Measurements from ENCODE around the gene TMOD1. TPM values are rescaled to one million over a fixed set of nuclear protein-coding genes. Genes with fewer than 3 reads are reported as not detected.
"Not testable (repeated sequence)": the region's sequence is repeated elsewhere in the genome, so short reads cannot be mapped to it uniquely, and the experiment has no call there.

Gene TMOD1
- total RNA-seq, 1 donor from 2014 or later = 1.7 TPM

DNA sequence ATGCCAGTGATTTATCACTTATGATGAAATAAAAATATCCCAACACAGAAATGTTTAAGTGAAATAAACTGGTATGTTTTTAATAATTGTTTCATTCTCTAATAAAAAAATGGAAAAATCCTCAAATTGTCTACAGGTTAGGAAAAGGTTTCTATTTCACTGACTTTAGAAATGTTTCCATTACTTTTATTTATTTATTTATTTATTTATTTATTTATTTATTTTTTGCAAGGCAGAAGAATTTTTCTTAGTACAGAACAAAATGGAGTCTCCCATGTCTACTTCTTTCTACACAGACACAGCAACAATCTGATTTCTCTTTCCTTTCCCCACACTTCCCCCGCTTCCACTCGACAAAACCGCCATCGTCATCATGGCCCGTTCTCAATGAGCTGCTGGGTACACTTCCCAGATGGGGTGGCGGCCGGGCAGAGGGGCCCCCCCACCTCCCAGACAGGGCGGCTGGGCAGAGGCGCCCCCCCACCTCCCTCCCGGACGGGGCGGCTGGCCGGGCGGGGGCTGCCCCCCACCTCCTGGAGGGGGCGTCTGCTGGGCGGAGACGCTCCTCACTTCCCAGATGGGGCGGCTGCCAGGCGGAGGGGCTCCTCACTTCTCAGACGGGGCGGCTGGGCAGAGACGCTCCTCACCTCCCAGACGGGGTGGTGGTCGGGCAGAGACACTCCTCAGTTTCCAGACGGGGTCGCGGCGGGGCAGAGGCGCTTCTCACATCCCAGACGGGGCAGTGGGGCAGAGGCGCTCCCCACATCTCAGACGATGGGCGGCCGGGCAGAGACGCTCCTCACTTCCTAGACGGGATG is 3.7 kb upstream of the TMOD1 start:
- not testable (repeated sequence) for DNase-seq (ENCODE audit: low read depth in 2 of 2)

DNA sequence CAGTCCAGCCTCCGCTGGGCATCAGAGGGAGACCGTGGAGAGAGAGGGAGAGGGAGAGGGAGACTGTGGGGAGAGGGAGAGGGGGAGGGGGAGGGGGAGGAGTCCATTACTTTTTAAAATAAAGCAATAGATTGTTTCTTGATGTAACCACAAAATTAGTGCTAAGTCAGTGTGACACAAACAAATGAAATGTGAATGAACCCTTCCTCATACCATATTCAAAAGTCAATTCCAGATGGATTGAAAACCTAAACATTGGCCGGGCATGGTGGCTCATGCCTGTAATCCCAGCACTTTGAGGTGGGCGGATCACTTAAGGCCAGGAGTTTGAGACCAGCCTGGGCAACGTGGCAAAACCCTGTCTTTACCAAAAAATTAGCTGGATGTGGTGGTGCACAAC is 2.6 kb upstream of the TMOD1 start:
- not testable (repeated sequence) for DNase-seq (ENCODE audit: low read depth in 2 of 2)

DNA sequence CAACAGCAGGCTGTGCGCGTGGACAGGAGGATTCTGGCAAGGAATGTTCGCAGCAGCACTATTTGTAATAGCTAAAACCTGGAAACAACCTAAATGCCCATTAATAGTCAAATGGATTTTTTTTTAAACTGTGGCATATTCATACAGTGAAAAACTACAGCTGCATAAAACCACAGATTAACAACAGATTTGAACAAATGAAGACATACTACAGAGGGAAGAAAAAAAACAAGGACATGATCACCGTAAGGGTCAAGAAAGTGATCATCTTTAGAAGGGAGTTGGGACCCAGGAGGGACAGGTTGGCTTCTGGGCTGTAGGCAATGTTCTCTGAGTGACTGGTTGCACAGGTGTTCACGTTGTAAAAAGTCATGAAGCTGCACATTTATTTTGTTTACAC is 1.2 kb upstream of the TMOD1 start:
- DNase-seq (ENCODE audit: low read depth in 2 of 2) = no peak

DNA sequence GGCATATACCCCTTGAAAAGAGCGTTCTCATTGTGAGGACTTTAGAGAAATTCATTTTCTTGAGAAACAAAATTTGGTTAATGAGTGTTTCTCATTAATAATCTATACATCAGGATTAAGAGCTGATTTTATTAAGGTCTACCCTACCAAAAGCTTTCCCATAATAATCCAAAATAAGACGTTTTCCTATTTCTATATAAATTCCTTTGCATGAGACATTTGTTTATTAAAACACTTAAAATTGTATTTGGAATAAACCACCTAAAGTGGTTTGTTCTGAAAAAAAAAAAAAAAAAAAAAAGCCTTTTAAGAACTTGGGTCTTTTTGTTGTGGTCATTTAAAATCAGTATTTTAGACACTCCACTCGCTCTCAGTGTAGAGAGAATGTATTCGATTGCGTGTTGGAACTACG is 695 bp upstream of the TMOD1 start:
- DNase-seq (ENCODE audit: low read depth in 2 of 2) = no peak

DNA sequence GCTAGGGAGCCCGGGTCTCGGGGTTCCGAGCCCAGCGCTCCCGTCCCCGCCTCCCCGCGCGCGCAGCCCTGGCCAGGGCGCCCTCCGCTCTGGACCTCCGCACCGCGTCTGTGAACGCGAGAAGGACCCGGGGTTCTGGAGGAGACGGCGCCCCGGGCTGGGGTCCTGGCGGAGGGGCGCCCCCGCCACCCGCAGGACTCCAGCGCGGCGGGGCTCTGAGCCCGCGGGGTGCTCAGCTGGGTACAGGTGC is 431 bp downstream of the TMOD1 start:
- no peak for DNase-seq (ENCODE audit: low read depth in 2 of 2)

DNA sequence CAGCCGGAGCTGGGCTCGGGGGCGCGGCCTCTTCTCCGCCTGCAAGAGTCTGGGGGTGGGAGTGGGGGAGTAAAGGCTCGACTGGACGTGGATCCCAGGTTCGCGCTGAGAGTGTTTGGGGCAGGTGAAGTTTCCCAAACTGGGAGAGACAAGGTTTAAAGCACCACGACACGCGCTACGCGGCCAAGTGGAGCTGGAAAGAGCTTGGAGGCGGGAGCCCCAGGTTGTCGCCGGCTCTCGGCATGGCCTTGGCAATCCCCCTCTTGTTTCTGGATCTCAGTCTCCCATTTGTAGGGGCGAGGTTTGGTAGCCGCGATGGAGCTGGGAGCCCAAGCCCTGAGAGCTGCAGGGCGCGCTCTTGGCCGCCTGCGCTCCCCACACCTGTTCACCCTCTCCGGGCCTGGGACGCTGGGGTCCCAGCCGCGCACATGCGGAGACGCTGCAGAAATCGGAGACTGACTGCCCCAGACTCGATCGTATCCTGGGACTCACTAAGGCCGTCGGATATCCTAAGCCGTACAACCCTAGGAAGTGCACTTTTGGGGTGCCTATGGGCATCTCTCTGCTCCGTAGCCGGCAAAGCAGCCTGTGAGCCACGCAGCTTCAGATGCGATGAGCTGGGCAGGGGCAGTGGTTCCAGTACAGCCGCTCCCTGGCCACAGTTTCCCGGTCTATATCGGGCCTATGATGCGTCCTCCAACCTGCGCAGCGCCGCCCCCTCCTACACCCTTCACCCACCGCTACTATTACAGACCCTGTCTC is 937 bp downstream of the TMOD1 start:
- DNase-seq (ENCODE audit: low read depth in 2 of 2) = peak in 1 of 2 donors; percentile 18

DNA sequence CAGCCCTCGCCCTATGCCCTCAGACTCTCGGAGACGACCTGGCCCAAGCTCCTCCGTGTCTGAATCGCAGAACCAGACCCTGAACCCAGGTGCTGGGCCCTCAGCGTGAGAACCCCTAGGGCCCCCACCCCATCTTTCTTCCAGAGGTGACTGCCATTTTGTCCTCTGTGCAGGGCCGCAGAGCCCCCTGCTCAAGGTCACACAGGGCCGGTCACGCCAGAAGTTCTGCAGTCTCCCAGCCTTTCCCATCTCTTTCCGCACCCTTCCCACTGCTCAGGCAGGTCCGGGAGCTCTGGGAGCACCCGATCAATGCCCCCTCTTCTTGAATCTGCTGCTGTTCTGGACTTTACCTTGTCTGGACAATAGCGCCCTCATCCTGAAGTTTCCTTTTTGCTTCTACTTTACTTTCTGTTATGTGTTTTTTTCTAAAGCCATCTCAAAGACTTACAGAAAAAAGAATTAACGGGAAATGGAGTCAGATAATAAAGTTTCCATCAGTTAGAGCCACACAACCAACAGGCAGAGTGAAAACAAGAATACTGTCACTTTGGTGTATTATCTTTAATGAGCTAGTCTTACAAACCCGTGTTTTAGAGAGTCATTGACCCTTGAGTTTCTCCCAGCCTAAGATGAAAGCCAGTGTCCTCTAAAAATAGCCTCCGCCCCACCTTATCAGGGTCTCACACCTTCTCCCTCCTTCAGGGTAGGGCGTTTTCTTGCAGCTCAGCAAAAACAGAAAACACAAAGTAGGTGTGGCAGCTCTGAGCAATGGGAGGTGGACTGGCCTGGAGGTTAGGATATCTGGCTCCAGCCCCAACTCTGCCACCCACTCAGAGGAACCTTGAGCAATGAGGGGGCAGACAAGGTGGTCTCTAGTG is 1.8 kb downstream of the TMOD1 start:
- DNase-seq (ENCODE audit: low read depth in 2 of 2) = no peak

DNA sequence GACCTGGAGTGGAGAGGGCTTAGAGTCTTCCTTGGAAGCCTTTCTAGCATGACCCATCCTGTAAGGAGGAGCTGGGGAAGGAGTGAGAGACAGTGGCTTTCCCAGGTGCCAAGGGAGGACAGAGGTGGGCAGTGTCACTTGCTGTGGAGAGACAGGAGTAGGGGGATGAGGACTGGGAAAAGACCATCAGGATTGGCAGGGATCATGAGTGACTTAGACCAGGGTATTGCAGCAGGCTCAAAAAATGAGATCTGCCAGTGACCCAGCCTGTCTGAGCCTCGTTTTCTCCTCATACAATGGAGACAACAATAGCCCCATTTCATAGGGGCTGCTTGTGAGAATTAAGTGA is 2.4 kb downstream of the TMOD1 start:
- no peak for DNase-seq (ENCODE audit: low read depth in 2 of 2)

DNA sequence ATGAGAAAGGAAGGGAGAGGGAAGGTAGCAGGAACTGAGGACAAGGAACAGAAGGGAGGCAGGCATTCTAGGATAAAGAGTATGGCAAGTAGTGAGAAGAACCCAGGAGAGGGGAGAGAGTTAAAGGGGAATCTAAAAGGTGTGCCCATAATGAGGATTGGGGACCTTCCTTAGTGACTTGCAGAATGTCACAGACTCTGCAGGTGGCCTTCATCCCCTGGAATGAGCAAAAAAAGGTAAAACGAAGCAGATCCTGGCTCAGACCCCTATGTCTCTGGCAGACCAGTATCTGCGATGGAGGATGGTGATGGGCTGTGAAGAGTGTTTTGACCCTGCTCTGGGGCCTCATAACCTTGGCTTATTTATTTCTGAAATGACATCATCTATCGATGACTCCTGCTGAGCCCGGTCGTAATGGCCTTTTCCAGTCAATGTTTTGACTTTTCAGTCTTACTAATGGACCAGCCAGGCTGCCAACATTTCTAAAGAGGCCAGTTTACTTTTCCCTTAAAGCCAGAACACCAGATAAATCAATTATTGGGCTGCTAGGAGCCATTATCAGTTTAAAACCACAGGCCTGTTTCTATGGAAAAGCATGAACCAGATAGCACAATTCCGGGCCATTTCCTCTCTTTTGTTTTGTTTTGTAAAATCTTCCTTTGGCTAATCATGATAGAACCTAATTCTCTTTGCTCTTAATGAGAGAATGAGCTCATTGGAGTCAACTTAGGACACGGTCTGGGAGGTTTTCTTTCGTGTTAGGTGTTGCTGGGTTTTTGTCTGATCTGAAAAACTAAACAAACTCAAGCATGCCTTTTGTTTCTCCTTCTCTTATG is 3.1 kb downstream of the TMOD1 start:
- peak; percentile 67 to 71 for DNase-seq (ENCODE audit: low read depth in 2 of 2)

DNA sequence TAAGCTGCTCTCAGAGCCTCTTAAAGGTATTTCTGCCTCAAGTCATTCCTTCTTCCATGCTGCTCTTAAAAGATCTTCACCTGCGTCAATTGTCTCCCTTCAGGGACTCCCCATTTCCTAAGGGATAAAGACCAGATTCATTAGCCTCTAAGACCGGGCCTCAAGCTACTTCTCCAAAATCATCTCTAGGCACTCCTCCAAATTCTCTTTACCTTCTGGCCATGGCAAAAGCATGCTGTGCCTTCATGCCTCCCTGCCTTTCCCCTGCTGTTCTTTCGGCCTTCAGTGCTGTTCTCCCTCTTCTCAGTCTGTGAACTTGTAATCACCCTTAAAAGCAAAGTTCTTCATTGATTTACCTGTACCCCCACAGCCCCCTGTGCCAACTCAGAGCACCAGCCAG is 4.4 kb downstream of the TMOD1 start:
- no peak for DNase-seq (ENCODE audit: low read depth in 2 of 2)

DNA sequence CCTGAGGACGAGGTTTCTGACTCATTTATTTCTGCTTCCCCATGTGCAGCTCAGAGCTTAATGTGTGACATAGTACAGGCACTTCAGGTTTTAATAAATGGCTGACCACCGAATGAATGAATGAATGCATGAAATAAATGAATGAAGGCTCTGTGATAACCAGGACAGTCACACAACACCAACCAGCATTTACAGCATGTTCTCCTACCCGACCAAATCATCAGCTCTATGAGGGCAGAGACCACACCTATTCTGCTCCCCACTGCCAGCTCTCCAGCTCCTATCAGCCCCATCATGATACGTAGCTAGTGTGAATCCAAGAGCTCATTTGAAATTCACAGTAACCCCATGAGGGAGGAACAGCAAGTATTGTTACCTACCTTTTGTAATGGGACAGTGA is 4.8 kb downstream of the TMOD1 start:
- no peak for DNase-seq (ENCODE audit: low read depth in 2 of 2)

DNA sequence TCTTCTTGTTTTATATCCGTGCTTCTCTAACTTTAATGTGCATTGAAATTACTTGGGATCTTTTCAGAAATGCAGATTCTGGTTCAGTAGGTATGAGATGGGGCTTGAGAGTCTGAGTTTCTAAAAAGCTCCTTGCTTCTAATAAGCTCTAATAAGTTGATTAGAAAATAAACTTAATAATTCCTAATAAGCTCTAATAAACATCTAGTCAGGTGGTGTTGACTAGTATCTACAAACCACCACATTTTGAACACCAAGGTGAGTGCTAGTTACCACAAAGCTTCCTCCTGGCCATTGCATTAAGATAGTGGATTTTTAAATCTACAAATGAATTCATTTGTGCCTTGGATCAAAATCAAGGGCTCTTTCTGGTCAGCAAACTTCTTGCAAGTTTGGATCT is 5.3 kb downstream of the TMOD1 start:
- DNase-seq (ENCODE audit: low read depth in 2 of 2) = no peak

DNA sequence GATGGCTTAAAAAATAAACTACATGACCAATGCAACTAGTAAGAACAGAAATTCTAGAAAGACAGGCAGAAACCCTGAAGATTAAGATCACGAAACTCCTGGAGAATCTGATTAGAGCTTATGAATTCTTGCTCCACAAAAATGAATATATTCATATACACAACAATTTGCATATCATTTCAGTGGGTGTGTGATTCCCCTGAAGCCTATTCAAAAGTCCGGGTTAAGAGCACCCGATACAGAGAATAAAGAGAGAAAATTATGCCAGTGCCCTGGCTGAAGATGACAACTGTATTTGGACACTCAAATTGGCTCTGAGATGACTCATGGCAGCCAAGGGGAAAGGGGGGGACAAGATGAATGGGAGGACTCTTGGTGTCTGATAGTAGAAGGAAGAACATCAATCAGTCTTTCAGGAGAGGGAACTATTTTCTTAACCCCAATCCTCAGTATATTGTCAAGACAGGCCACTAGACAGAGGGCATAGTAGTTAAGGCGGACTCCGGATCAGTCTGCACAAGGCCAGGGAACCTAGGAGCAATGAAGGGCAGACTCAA is 6.0 kb downstream of the TMOD1 start:
- DNase-seq (ENCODE audit: low read depth in 2 of 2) = no peak

DNA sequence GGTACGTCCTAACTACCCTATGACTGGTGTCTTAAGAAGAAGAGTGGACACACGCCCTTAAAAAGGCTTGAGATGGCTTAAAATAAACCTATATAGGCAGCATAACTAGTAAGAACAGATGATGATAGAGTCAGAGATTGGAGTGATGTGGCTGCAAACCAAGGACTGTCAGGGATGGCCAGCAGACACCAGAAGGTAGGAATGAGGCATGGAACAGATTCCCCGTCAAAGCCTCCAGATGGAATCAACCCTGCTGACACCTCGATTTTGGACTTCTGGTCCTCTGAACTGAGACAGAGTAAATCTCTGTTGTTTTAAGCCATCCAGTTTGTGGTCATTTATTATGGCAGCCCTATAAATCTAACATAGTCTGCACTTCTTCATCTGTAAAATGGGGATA is 7.4 kb downstream of the TMOD1 start:
- DNase-seq (ENCODE audit: low read depth in 2 of 2) = no peak

DNA sequence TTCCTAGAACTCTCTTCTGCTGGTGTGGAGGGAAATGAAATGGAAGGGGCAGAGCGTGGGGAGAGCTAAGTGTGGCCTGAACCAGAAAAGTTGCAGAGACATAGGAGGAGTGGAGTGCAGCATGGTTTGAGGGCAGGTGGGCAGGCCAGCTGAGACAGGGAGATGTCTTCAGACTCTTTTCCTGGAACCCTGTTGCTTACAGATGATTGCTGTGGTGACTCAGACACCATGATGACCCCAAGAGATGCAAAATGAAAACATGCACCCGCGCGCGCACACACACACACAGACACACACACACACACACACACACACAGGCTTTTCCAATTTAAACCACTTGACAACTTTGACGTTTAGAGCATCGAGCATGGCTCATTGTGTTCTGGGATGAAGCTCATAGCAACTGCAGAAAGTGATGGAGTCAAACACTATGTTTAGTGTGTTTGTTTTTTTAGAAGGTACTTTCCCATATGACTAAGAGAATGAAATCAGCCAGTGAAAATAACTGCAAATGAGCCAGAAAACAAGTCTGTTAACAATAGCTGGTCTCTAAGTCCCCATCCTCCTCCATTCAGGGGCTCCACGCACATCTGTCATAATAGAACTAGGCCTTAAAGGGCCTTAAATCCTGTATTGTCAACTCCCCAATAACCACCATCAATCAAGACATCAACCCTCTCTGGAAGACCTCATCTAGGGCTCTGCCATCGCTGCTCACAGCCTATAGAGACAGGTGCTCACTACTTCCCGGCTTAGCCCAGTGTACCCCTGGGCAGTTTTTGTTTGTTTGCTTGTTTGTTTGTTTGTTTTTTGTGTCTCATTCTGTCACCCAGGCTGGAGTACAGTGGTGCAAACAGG is 9.6 kb downstream of the TMOD1 start:
- peak; percentile 97 to 99 for DNase-seq (ENCODE audit: low read depth in 2 of 2)

DNA sequence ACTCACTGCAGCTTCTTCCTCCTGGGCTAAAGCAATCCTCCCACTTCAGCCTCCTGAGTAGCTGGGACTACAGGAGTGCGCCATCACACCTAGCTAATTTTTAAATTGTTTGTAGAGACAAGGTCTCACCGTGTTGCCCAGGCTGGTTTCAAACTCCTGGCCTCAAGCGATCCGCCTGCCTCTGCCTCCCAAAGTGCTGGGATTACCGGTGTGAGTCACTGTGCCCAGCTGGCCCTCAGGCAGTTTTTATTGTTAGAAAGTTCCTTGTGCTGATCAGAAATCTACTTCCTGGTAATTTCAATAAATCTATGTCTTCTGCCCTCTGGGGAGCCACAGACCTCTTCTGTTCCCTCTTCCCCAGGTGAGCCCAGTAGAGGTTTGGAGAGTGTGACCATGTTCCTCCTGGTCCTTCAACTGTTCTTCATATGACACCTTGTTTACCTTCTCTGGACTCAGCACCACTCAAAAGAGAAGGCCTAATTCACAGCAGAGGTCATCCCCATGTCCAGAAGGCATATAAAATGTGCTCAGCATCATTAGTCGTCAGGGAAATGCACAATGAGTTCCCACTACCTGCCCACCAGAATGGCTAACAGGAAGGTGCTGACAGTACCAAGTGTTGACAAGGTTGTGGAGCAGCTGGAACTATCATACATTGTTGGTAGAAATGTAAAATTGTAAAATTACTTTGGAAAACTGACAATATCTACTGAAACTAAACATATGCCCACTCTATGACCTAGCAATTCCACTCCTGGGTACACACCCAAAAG is 10.4 kb downstream of the TMOD1 start:
- peak in 1 of 2 donors; percentile 39 for DNase-seq (ENCODE audit: low read depth in 2 of 2)

DNA sequence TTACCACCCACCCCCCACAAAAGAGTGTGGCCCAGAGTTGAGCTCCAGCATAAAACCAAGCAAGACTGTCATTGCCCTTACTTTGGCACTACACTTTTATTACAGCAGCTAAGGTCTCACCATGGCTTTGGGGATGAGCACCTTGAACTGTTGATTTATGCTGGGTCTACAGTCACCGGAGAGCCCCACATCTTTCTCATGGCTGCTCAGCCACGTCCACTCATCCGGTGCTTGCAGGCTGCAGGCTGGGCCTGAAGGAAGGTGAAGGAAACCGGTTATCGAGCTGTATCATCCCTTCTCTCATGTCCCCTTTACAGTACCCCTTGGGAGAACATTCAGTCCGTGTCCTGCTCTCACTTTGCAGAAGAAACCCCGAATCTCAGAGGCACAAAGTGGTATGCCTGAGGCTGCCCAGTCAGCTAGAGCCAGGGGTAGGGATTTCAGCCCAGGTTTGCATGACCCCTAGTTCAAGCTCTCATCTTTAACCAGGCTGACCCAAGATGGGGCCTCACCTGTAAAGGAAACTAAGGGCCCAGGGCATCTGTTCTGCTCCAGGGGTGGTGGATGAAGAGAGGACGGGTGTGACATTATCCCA is 11.6 kb downstream of the TMOD1 start:
- no peak for DNase-seq (ENCODE audit: low read depth in 2 of 2)

DNA sequence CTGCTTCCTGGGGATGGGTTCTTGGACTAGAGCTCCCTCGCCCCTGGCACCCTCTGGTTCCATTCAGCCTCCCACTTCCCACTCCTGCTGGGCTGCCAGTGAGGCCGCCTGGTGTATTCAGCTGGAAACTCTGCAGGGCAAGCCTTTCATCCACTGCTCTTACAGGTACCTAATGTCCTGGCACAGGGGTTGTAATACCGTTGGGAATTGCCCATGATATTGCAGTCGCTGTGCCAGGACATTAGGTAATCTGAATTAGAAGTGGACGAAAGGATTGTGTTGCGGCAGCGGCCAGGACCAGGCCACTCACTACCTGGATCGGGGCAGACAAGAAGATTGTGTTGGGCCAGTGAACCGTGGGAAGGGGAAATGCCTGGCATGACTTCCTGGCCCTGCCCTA is 13.1 kb downstream of the TMOD1 start:
- DNase-seq (ENCODE audit: low read depth in 2 of 2) = peak; percentile 39 to 70

DNA sequence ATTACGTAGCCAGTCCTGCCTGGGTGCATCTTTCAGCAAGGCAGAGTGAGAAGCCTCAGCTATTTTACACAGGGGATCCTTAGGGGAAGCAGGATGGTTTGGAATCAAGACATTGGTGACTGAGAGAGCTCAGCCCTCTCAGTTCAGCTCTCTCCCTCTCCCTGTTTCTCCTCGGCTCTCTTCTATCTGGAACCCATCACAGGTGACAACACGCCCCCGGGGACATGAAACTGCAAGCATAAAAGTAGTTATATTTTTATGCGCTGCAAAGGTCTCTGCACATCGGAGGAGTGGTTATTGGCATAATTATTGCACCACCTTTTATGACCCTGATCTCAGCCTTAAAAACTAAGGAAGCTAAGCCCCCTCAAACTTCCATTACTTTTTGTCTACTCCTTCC is 14.2 kb downstream of the TMOD1 start:
- DNase-seq (ENCODE audit: low read depth in 2 of 2) = no peak

All from dermis microvascular lymphatic vessel endothelial cell (primary cell).